Measurements from ENCODE around the gene SLC26A1.

DNA sequence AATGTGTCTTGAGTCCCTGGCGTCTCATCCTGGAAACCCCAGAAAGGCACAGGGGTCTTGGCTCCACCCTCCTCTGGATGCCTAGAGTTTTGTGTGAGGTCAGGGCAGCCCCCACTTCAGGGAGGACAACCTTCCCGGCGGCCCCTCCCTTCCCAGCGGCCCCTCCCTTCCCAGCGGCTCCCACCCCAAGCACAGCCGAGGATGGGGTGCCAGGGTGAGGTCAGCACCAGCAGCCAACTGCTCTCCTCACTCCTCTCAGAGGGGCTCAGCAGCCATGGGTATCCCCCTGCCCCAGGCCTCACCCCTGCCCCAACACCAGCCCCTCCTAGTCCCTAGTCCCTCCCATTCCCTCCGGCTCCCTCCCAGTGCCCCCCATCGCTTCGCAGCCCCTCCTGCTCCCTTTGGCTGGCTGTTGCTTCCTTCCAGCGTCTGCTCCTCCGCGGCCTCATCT, 37.2 kb downstream of the SLC26A1 start:
- TF ChIP-seq, protein P1, sequence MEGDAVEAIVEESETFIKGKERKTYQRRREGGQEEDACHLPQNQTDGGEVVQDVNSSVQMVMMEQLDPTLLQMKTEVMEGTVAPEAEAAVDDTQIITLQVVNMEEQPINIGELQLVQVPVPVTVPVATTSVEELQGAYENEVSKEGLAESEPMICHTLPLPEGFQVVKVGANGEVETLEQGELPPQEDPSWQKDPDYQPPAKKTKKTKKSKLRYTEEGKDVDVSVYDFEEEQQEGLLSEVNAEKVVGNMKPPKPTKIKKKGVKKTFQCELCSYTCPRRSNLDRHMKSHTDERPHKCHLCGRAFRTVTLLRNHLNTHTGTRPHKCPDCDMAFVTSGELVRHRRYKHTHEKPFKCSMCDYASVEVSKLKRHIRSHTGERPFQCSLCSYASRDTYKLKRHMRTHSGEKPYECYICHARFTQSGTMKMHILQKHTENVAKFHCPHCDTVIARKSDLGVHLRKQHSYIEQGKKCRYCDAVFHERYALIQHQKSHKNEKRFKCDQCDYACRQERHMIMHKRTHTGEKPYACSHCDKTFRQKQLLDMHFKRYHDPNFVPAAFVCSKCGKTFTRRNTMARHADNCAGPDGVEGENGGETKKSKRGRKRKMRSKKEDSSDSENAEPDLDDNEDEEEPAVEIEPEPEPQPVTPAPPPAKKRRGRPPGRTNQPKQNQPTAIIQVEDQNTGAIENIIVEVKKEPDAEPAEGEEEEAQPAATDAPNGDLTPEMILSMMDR (IDR thresholded peaks at IDR 0.05; ENCODE audit: low read length) = no peak
- no peak for TF ChIP-seq EZH2phosphoT487 (IDR thresholded peaks at IDR 0.05; ENCODE audit: low read length)

All from MM.1S (cell line).